HG03039 (cell line): ENCODE data around the gene SPTB.
"Not testable (repeated sequence)": the region's sequence is repeated elsewhere in the genome, so short reads cannot be mapped to it uniquely, and the experiment has no call there.

Source experiments
- ATAC-seq: cut with Tn5 transposase; IDR thresholded peaks from one replicate; pipeline ENCODE4 v1.9.1; 2021; ENCODE audit warnings: mild to moderate bottlenecking, moderate library complexity; ENCODE audit not compliant: unreplicated experiment

Gene SPTB

GRCh38 chr14:64825006-64825405, 54.7 kb downstream of the SPTB start:
- ATAC-seq: no peak

GRCh38 chr14:64824471-64824870, 55.2 kb downstream of the SPTB start:
- no peak for ATAC-seq

DNA sequence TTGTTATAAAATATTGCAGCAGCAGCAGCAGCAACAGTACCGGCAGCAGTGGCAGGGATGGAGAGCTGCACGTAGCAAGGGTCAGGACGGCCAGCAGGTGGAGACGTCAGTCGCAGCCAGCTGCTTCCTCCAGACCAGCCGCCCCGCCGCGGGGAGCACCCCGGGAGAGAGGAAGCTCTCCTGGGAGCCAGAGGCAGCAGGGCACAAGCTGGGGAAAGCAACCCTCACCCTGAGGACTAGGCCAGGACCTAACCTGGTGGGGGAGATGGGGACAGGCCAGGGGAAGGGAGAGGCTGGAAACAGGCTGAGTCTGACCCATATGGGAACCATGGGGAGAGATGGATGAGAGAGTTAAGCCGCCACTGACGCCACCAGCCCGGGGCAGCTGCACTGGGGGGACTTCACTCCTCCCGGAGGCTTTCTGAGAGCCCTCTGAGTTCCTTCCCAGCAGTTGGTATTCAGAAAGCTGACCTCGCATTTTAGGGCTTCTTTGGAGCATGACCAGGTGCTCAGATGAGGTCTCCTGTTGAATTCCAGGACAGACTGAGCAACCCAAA, 56.3 kb downstream of the SPTB start:
- no peak for ATAC-seq

- ATAC-seq: no peak
These were observed 58.1 kb downstream of the SPTB start for GRCh38 chr14:64821651-64822050.

DNA sequence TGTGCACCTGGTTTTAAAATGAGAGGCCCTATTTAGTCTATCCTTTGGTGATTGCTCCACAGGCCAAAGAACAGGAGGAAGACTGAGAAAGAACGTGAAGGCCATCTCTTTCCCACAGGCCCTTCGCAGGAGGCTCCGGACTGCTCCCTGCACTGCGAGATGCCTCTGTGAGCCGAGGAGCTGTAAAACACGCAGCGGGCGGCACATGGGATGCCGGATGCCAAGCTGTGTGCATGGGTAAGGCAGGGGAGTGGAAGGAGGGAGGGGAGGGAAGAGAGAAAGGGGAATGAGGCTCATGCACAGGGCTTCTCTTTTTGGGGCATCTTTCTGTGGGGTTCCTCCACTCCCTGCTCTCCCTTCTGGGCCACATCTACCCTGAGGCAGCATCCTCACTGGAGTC, 61.6 kb downstream of the SPTB start:
- ATAC-seq: no peak

DNA sequence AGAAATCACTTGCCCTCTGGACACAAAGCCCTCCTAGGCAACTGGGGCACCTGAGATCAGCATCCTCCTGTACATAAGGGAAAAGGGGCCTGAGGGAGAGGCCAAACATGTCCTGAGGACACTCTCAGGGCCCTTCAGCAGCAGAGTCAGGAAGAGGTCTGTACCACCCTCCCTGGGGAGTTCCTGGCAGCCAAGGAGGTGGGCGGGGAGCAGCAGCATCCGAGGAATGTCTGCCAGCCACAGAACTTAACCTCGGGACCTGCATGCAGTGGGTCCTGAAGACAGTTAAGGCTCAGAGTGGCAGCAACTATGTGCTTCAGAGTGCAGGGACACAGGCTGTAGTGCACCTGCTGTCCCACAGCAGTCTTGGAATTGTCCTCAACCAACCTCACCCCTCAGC, 62.1 kb downstream of the SPTB start:
- no peak for ATAC-seq

GRCh38 chr14:64816221-64816783, 63.4 kb downstream of the SPTB start:
- no peak for ATAC-seq

DNA sequence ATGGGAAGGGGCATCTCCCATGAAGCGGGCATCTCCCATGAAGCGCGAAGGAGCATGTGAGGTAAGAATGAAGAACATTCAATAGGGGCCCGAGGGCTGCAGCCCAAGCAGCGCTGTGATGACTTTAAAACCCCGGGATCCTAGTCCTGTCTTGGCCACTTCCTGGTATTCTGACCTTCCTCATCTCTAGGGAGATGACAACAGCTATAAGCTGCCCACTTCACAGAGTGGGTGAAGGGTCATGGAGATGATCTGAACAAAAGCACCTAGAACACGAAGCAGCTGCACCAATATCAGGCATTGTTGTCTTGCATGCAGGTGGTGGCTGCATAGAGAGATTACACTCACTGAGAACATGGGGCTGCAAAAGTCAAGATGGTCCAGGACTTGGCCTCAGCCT, 64.5 kb downstream of the SPTB start:
- no peak for ATAC-seq

GRCh38 chr14:64812412-64812811, 67.3 kb downstream of the SPTB start:
- no peak for ATAC-seq

- ATAC-seq: no peak
These were observed 68.0 kb downstream of the SPTB start for GRCh38 chr14:64811676-64812075.

- ATAC-seq: no peak
These were observed 71.3 kb downstream of the SPTB start for GRCh38 chr14:64808449-64808848.

DNA sequence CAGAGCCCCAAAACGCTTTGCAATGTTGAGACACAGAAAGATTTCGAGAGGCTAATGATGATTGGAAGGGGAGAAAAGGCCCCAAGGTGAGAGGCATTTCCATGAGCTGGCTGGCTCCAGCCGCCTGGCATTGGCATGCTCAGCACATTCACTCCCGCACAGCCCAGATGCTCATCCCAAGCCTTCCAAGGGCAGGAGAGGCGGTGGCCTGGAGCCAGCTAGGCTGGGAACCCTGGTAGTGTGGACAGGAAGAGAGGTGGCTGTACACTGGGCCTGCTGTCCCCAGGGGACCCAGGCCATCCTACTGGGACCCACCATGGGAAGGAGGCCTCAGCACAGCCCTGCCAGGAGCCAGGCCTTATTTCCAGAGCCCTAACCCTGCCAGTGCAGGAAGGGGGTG, 72.2 kb downstream of the SPTB start:
- ATAC-seq: no peak

- no peak for ATAC-seq
These were observed 72.7 kb downstream of the SPTB start for GRCh38 chr14:64806862-64807495.

GRCh38 chr14:64806202-64806861, 73.4 kb downstream of the SPTB start:
- no peak for ATAC-seq

- ATAC-seq: not testable (repeated sequence)
These were observed 74.1 kb downstream of the SPTB start for GRCh38 chr14:64805646-64806045.

- no peak for ATAC-seq
These were observed 74.9 kb downstream of the SPTB start for GRCh38 chr14:64804754-64805260.

DNA sequence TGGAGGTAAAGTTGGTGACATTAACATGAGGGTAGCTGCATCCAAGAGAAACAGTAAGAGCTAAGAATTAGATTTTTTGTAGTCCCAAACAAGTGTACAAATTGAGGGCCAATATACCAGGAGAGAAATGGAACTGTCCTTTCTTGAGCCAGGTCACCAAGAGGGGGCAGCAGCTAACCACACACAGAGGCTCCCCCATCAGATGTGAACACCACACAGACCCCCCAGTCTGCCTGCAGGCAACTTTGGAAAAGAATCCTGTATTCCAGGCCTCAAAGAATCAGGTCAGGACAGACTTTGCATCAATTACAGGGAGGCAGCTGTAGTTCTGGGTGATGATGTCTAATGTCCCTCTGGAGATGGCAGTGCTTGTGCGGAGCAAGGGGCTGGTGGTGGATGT, 77.9 kb downstream of the SPTB start:
- ATAC-seq: no peak

GRCh38 chr14:64801046-64801445, 78.7 kb downstream of the SPTB start:
- ATAC-seq: no peak

- ATAC-seq: no peak
These were observed 79.7 kb downstream of the SPTB start for GRCh38 chr14:64800000-64800399.

DNA sequence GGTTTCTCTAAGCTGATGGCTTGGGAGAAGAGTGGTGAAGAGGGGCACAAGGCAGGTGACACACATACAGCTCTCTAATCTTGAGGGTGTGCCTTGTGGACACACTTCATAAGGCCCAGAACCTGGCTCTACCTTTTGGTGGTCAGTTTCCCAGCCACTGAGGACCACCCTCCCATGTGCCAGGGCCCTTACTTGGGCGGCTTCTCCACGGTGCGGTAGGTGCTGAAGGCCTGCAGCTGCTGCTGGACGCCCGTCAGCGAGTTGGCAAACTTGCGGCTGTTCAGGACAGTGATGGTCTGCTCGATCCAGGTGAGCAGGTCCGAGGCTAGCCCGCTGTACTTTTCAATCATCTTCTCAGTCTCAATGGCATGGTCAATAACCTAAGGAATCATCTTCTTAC, 80.2 kb downstream of the SPTB start:
- no peak for ATAC-seq

- ATAC-seq: no peak
These were observed 83.3 kb downstream of the SPTB start for GRCh38 chr14:64796369-64796768.

DNA sequence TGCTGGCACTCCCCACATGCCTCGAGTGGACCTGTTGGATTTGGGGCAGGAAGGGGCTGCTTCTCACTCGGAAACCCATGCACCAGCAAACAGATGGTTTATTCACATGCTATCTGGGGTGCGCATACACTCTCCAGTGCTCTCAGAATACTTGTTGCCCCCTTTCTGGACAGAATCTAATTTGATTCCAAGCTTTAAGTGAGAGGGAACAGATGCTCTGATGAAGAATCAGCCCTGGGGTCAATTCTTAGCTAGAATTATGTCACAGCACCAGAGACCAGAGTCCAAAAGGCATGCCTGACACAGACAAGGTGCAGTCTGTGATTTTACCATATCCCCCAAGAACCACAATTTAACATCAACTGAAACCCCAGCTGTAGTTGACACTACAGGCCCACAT, 83.8 kb downstream of the SPTB start:
- no peak for ATAC-seq
